Myocyte (in vitro differentiated cells): Measurements from ENCODE around the gene PRR5L. TPM values are rescaled to one million over a fixed set of nuclear protein-coding genes. Genes with fewer than 3 reads are reported as not detected.
"Not testable (repeated sequence)": the region's sequence is repeated elsewhere in the genome, so short reads cannot be mapped to it uniquely, and the experiment has no call there.

Source experiments
- DNase-seq: peaks from one replicate; pipeline ENCODE4 v3.0.0-alpha.2; 2012; ENCODE audit warnings: low read depth
- total RNA-seq: library from RNA; depleted of rRNA; stranded (reverse); fragments of >200 nt; gene quantifications from 2 replicates; pipeline ENCODE4 v1.2.3, GENCODE V29; 2014

PRR5L gene
- total RNA-seq, 1 donor from 2014 or later: 19.8 TPM

DNA sequence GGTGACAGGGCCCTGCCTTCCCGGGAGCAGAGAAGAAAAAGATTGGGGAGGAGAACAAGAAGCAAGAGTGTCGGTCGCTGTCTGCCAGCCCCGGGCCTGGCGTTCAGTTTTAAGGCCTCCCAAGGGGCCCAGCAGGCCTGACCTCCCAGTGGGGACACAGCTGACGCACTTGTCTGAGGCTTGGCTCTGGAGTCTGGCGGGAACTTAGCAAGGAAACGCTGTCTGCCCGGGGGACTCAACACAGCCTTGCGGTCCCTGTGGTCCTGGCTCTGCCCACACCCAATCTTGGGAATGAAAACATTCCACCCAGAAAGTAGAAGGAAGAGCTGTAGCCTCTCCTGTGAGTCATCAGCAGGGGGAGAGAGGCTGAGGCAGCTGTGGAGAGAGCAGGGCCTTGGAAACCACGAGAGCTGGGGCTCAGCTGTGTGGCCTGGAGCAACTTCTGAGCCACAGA is 159.6 kb downstream of the PRR5L start:
- peak; percentile 100 for DNase-seq

DNA sequence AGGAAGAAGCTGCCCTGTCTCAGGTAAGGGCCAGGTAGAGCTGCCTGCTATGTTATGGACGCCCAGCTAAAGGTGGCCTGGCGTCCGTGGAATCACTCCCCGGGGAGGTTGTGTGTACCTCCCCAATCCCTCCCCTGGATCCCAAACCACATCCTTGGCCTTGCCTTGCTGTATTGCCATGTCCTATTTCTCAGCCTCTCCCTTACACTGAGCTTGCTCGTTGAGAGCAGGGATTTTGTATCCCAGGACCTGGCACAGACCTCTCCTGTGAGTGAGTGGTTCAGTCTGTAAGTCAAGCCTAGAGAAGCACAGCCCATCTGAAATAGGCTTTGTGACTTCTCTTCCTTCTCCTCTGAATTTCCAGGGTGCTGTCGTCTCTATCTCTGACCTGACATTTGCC is 160.1 kb downstream of the PRR5L start:
- no peak for DNase-seq

DNA sequence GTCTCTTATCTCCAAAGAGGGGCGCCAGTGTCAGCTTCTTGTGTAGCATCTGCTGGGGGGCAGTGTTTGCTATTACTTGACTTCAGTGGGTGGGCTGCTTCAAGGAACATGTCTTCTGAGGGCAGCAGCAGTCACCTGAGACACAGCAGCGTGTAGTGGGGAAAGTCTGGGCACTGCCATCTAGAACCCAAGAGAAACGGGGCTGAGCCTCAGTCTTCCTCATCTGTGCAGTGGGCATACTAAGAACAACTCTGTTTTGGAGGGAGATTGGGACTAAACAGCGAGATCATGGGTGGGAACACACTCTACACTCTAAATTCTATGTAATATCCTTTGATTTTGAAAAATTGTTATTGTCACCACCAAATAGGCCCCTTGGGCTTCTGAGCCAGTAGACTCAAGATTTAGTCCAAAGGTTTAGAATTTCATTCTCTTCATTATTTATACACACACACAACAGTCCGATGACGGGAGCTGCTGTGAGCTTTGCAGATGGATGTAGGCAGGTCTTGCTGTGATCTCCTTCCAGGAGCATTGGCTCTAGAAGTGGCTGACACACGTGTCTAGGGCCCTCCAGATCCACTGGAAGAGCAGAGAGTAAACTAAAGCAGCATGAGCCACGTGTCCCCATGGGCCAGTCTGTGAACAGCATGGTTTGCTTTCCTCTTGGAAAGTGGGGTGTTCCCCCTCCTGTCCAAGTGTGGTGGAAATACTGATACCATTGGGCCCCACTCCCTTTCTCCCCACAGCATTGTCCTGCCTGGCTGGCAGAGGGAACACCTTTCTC is 162.2 kb downstream of the PRR5L start:
- DNase-seq: no peak

DNA sequence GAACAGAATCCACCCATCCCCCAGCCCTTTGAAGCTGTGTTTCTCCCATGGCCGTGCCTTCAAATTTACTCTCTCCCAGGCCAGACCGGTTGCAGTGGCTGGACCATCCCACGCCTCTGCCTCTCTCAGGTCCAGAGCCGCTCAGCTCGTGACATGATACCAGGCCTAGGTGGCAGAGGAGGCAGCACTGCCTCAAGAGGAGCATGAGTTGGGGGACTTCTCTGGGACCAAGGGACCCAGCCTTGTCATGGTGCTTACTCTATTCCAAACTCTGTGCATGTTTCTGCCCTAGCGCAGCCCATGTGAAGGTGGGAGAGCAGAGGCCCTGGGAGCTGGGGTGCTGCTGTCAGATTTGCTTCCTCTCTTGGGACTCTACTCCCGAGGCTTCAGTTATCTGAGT is 163.0 kb downstream of the PRR5L start:
- no peak for DNase-seq

DNA sequence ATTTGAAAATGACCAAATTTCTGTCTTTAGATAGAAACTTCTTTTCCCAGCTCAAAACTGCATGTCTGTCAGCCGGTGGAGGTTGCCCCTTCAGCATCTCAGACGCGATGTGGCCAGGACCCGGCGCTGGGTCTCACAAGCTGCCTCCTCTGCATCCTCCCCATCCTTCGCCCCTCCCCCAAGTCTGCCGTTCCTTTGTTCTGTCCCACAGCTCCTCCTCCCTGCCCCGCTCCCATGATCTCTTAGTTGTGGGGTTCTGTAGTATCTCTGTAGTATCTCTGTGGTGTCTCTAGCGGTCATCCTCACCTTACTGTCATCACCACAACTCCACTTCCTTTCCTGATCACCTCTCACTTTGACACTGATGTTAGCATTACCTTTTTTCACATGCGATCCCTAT is 164.1 kb downstream of the PRR5L start:
- no peak for DNase-seq

DNA sequence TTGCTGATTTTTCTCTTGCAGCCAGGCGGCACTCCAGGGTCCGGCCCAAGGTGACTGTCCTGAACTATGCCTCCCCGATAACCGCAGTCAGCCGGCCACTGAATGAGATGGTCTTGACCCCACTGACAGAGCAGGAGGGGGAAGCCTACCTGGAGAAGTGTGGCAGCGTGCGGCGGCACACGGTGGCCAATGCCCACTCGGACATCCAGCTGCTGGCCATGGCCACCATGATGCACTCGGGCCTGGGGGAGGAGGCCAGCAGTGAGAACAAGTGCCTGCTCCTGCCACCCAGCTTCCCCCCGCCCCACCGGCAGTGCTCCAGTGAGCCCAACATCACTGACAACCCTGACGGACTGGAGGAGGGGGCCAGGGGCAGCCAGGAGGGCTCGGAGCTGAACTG is 166.2 kb downstream of the PRR5L start:
- no peak for DNase-seq

DNA sequence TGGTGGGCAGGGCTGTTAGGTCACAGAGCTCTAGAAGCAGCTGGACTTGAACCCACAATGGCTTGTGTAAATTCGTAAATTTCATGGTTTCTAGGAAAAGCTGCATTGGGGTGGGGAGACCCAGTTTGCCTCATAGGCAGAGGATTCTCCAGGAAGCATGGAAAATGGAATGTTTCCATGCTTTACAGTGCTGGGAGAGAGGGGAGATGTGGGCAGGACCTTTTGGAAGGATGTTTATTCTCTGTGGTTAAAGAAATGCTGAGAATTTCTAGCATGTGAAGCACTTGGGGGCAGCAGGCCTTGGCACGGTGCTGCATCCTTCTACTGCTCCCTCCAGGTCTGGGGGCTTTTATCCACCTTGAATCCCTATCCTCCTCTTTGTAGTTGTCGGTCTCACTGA is 167.7 kb downstream of the PRR5L start:
- DNase-seq: no peak

DNA sequence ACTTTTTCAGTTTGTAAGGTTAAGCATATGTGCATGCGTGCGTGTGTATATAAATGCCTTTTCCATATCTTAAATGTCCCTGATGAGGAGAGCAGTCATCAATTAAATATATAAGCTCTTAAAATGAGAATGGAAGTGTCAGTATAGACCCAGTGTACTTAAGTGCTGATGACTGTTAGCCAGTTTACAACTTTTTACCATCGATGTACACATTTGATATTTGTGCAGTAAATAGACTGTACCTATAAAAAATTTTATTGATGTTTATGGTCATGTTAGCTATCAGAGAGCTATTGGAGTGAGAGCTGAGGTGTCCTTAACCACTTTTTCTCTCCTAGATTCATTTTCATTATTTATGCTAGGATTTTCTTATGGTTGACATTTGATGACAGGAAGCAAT is 168.6 kb downstream of the PRR5L start:
- DNase-seq: no peak

DNA sequence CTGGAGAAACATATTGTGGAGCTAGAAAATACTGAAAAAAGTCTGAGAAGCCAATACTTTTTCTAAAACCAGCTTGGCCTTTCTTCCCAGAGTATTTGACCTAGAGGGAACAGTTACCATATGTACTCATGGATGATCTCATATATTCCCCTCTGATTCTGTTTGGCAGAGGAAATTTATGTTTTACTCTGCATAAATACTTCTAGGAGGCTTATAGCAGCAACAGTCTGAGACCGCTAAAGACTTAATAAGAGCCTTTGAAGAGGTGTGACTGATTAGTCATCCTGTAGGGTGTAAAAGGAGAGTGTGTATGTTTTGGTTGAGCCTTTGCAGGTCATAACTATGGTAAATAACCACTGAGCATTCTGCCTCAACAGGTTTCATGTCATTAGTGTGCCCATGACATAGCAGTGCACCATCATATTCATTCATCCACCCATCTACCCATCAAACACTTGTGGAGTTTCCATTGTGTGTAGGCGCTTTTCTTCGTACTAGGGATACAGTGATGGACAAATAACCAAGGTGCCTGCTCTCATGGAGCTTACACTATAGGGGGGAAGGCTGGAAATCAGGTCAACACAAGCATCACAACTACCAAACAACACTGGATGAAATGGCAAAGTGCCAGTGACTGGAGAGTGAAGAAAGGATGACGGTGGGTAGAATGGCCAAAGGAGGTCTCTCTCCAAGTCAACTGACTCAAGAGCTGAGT is 169.5 kb downstream of the PRR5L start:
- DNase-seq: no peak

DNA sequence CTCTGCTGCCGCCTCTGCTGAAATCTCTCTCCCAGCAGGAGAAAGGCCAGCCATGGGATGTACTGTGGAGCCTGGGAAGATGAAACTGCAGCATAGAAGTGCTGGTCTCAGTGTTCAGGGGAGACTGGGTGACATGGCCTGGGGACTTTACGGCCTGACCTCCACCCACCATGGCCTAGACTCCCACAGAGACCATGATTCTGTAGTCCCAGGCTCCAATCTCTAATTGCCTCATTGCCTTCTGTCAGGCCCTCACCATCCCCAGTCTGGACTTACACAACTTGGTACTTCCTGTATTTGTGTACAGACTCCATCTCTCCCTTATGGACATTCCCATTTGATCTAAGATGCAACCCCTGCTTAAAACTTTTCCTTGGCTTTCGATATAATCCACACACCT is 170.9 kb downstream of the PRR5L start:
- DNase-seq: no peak

DNA sequence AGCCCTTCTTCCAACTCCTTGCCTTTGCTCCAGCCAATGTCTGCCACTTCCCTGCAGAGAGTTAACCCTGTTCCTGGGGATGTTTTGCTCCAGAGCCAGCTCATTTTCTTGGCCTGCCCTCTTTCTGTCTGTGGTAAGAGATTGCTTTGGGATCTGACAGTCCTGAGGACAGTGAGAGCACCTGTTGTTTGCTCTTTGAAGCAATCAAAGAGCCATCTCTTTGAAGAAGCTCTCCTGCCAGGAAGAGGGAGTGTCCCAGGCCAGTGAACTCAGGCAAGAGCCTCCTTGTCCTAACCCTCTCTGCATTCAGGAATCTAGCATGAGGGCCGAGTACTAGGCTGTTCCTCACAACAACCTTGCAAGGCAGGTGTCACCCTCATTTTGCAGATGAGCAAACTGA is 171.8 kb downstream of the PRR5L start:
- peak; percentile 78 for DNase-seq

DNA sequence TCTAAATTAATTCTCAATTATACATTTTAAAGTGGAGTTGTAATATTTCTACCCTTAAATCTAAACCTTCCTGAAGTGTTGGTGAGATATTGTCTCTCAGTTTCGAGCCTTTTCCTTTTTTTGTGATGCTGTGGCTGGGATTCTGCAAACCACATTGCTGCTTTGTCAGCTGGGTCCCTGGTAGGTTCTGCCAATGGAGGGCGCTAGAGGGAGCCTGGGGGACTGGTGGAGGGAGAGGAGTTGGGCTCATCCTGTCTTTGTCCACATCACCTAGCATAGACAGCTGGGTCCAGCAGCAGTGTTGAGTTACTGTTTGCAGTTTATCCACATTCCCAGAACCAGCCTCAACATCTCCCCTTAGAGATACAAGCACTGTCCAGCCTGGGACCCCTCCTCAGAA is 173.0 kb downstream of the PRR5L start:
- DNase-seq: peak; percentile 81

DNA sequence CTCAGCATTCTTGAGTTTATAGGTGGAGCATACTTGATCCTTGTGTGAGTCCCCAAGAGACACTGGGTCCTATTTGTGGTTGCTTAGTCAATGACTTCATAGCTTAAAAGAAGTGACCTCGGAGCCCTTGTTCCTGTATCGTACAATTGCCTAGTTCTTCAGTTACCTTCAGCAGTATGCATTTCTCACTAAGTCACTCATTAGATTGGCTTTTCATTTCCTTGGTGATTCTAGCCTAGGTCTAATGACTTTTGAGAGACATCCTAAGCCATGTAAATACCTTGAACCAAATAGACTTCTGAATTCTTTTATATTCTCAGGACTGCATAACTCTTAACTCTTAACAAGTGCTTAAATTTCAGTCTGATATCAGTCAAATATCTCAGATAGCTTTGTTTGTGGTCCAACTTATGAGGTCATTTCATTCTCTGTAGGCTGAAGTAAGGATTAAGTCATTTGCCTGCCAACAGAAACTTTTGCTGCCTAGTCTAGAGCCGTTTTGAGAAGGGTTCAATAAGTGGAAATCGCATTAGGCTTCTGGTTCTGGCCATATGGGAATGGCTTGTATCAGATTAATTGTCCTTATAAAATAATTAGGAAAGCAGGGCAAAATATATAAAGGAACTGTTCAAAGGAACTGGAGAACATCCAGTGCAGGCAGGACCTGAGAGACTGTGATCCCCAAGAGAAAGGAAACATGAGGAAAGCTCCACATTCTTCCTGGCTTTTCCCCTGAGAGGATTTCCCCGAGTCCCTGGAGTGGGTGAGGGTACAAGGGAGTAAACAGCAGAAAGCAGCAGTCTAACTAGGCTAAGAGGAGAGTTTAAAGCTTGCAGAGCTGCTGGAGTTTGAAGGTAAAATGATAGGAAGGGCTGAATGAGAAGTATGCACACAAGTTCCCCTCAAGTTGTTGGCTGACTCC is 174.1 kb downstream of the PRR5L start:
- peak; percentile 68 for DNase-seq

DNA sequence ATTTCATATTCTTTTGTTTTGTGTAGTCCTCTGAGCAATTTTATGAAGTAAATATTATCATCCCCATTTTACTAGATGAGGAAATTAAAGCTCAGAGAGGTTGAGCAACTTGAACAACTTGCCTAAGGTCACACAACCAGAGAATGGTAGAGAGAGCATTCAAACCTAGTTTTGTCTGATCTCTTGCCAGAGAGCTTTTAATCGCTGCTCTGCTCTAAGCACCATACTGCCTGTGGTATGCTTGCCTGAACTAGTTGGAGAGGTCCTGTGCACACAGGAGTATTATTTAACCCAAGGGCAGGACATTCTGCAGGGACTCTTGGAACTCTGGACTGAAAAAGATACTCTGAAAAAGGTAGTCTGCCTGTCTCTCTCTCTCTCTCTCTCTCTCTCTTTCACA is 175.5 kb downstream of the PRR5L start:
- DNase-seq: no peak

DNA sequence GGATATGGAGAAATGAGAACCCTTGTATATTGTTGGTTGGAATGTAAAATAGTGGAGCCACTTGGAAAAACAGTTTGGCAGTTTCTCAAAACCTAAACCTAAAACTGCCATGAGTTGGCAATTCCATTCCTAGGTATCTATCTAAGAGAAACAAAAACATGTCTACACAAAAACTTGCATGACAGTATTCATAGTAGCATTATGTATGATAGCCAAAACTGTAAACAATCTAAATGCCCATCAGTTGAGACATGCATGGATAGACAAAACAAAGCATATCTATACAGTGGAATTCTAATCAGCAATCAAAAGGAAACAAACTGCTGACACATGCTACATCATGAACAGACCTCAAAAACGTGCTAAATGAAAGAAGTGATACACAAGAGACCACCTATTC is 179.1 kb downstream of the PRR5L start:
- DNase-seq: no peak

DNA sequence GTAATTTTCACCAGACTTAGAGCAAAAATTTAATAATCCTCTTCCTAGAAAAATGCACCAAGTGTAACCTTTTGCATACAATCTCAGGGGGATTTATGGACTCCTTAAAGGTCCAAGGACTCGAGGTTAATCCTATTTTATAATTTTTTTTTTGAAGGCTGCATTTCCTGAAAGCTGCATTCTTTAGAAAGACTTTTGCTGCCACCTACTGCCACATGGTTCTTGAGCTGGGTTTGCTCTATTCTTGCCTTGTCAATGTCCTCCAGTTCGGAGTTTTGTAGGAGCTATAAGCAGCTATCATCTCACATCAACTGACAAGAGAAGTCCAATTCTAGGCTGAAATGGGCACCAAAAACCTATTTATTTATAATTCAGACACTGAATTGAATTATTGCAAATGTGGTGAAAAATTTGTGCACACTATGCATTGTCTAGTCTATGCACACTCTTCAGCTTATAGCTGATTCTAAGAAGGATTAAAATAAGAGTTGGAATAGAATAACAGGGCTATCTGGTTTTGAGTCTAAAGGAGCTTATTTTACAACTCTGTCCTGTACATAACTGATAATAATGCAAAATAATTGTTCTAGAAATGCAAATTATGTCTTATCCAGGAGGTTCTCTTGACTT is 182.7 kb downstream of the PRR5L start:
- peak; percentile 59 for DNase-seq

DNA sequence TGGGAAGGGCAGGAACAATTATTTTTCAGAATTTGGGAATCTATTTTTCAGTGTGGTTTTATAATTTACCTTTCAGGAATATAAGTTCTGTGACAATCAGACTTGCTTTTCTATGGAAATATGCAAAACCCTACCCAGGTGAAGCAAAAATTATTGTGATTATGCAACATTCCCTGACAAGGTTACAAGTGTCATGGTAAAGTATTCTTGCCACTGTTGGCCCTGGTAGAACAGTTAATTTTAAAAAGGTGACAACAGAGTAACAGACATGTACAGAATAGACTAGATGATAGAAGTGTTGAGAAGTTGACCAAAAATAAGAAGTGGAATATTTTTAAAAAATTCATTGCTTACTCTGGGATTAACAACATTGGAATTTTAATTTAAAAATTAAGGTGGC is 184.7 kb downstream of the PRR5L start:
- DNase-seq: no peak

DNA sequence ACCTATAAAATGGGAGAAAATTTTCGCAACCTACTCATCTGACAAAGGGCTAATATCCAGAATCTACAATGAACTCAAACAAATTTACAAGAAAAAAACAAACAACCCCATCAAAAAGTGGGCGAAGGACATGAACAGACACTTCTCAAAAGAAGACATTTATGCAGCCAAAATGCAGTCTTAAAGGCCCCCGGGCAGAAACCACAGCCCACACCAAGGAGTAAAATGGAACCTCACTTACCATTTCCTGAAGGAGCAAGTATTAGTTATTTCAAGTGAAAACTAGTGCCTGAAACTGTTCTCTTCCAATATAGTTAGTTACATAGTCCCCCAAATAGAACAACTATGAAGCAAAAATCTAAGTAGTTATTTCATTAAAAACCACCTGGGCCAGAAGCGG is 187.0 kb downstream of the PRR5L start:
- DNase-seq: not testable (repeated sequence)

DNA sequence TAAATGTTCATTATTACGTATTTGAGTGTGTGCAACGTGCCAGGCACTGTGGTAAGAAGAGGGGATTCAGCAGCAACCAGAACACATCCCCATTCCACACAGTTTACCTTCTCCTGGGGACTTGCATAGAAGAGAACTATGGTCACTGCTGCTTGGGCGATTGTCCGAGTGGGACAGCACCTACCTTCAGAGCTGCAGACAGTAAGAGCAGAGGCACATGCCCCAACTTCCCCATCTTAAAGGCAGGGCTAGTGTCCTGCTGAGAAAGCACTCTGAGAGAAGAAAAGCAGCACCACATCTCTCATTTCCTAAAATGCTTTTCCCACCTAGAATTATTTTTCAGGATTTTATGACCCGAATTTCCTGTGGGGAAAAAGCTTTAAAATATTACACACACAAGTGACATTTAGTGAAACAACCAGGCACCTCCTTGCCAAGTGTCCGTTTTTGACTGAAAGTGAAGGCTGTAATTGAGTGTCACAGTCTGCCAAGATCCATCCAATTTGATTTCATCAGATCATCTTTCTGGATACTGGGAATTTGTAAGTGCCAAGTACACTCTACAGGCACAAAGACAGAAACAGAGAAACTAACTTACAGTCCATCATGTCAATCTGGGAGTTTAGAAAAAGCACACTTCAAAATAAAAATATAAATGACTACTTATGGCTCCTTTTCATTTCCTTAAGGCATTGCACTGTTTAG is 189.4 kb downstream of the PRR5L start:
- no peak for DNase-seq

DNA sequence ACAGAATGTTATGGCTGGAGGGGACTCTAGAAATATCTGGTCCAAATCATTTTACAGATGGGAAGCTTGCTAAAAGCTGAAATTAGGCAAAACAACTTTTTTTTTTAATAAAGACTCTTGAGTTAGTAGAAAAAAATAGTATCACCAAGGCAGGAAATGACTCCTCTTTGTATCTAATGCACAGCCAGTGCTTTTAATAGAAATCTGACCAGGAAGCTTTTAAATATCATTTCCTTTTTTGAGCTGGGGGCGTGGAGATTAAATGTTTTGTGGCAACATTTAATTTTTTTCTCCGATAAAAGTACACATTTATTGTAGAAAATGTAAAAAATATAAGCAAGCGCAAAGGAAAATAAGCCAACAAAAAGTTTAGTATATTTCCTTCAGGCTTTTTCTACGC is 191.5 kb downstream of the PRR5L start:
- DNase-seq: no peak

DNA sequence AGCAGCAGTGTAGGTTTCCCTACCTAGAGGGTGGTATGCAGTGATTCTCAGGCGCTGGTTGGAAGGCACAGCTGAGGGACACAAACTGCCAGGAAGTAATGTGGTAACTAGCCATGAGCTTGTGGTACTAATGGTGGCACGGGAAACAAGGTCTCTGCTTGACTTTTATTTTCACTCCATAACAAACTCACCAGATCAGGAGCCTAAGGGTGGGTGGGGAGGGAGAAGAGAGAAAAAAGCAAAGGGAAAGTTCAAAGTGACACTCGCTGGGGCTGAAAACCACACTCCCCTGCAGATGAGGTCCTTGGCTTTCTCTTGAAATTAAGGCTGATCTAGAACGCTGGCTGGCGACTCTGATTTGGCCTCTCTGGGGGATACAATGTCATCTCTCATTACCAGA is 192.0 kb downstream of the PRR5L start:
- DNase-seq: peak; percentile 35
